Stimulated activated naive CD4-positive, alpha-beta T cell treated with Interleukin-2 at 50 U/mL for 16 hours (primary cell): ENCODE measurements around the gene ISG20L2.
A peak's percentile ranks its signal among the peaks of the same experiment; 100 is the strongest.

Experiments used
- DNase-seq: peaks from one replicate; lab custom pipeline; 2025; lab: John Stamatoyannopoulos, UW

ISG20L2 gene

GRCh38 chr1:156754219-156754618 is 25.7 kb upstream of the ISG20L2 start:
- DNase-seq = no peak

DNA sequence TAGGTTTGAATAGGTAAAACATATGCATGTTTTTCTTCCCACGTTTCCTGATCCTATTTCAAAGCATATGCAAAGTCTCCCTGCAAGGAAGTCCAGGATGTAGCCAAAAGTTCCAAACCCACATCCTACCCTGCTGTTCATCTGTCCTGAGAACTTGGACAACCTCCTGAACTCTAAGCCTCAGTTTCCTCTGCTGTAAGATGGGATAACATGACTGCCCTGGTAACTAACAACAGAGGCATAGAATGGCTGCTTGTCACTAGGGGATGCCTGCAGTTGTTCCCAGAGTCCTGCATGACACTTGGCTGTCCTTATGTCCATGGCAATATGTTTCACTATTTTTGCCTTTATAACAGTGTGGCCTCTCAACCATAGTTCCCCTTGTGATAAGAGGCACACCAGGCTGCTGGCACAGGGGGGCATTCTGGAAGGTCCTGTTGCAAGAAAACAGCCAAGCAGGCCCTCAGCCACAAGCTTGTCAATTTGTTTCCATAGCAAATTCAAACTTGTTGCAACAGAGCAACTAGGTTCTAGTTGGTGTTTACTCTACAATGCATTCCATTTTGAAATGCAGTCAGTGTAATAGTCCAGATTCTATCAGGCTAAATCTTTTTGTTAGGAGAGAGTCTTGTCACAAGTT is 24.4 kb upstream of the ISG20L2 start:
- no peak for DNase-seq

DNA sequence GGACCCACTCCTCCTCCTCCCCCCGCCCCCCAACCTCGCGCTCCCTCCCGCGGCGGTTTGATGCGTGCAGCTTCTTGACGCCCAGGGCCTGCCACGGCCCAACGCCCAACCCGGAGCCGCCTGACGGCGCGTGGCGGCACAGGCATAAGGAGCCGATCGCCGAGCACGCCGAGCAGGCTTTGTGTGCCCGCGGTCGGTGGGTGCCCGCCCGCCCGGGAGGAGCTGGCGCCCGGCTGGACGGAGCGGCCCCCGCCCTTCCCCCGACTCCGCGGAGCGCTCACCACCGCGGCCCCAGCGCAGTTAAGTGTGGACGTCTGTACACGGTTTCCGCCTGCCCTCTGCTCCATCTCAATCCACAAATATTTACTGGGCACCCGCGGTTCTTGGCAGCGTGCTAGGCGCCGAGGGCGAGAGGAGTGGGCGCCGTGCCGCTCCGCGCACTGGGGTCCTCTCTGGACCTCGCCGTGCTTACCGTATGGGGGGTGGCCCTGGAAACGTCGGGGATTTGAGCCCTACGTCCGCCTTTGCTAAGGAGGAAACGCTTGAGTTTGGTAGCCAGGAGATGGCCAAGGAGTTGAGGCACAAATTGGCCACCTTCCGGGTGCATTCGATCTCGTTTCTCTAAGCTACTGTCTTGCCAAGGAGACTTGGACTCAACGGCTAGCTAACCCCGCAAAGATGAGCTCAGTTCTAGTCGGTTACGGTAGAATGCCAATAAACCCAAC is 23.4 kb upstream of the ISG20L2 start:
- DNase-seq = peak; percentile 99

- DNase-seq = no peak
Observed at GRCh38 chr1:156751451-156751756, 22.8 kb upstream of the ISG20L2 start, which contains the start of gene HDGF. Gene HDGF (minus strand): TSS chr1:156751675. CDS start chr1:156751429, 246 bp downstream.

DNA sequence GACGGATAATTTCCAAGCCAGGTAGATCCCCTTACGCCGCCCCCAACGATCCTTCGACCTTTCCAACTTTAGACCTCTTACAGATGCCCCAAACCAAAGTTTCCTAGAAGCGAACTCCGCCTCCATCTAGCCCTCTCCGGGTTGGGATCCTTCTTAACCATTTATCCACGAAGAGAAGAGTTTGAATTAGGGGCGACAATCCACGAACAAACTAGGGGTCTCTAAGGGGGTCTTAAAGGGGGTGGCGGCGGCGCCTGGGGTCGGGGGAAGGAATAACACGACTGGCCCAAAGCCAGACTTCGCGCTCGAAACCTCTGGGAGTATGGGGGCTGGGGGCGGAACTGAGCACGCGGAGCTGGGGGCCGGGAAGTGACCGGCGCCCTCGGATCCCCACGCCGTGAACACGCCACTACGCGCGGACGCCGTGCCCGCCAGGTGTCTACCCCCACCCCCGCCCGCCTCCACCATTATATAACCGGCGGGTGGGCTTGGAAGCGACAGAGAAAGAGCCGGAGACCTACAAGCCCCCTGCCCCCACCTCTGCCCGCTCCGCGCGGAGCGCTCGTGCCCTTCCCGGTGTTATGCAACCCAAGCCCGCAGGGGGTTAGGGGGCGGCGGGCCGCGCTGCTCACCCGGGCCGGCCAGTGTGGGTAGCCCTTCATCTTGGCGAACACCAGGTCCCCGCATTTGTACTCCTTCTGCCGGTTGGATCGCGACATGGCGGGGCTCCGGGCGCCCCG is 22.3 kb upstream of the ISG20L2 start:
- DNase-seq = peak; percentile 33

DNA sequence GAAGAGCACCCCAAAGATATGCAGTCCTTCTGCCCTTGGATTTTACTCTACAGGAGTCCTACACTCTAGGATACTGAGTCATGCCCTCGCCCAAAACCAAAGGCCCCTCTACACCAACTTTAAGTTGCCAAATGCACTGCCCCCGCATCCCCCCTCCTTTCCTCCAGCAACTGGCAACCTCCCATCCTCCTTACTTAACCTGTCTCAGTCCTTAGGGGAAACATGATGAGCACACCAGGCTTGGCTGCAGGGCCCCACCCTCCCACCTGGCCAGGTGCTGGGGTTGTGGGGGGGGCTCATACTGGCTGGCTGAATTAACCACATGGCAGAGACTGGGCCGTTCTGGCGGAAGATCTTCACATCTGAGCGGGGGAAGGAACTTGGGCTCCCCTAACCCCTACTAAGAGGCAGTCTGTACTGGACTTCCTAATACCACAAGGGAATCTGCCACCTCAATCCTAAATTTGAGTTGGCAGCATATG is 21.7 kb upstream of the ISG20L2 start:
- peak; percentile 47 for DNase-seq

GRCh38 chr1:156749419-156750118 is 21.0 kb upstream of the ISG20L2 start:
- DNase-seq = no peak

DNA sequence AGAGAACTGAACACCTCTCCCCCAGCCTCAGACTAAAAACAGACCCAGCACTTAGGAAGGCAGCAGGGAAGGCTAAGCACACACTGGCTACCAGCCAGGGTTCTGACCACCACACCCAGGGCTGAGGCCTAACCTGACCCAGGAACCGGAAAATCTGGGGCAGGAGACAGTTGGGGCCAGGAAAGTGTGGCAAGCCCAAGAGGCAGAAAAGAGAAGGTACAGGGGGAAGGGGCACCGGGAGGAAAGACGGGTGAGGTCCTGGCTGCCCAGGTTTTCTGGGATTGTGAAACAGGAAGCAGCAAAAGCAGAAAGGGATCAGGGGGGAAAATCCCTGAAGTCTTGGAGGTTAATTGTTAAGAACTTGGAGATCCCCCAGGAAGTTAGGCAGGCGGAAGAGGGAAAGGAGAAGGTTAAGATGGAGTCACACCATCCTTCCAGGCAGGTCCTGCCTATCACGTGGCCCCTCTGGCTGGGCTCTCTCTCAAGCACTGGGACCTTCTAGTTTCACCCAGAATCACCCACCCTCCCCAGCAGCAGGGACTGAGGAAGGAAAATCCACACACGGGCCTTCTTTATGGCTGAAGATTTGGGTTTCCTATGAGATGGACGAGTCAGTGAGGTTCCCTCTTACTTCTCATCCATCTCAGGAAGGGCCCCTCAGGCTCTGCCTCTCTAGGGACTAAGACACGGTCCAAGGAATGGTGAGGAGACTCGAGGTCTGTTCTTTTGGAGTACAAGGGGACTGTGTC is 20.3 kb upstream of the ISG20L2 start:
- no peak for DNase-seq

DNA sequence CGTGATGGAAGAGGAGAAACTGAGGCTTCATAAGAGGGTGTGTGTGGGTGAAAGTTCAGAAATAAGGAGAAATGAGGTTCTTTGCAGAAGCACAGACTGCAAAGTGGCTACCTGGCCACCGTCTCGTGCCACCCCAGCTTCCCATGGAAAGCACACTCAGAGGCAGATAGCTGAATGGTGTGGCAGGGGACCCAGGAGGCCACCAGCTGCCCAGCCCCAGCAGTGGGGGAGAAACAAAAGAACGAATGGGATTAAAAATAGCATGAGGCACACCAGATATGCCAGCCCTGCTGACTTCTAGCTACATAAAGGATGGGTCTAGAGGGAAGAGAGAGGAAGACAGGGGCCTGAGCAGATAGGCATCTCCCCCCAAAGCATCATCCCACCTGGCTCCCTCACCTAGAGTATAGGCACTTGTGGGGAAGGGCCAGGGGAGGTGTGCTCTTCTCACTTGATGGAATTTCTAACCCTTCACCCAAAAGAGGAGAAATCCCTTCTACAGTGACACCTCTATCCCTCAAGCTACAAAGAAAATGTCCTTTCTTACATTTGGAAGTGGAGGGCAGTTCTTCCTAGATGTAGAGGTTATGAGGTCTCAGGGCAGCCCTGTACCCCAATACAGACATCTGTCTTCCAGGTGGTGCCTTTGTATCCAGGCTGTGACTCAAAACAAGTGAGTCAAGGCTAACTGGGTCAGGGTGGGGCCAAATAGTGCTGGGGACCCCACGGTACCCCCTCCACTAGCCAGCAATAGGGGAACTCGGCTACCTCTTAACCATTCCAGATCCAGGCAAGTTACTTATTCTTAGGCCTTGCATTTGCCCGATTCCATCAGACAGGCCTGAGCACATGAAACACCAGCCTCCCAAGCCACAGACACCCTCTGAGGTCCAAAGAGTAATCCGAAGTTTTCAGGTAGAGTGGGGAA is 19.4 kb upstream of the ISG20L2 start:
- no peak for DNase-seq

- peak; percentile 61 for DNase-seq
Observed at GRCh38 chr1:156746728-156747631, 18.4 kb upstream of the ISG20L2 start.

DNA sequence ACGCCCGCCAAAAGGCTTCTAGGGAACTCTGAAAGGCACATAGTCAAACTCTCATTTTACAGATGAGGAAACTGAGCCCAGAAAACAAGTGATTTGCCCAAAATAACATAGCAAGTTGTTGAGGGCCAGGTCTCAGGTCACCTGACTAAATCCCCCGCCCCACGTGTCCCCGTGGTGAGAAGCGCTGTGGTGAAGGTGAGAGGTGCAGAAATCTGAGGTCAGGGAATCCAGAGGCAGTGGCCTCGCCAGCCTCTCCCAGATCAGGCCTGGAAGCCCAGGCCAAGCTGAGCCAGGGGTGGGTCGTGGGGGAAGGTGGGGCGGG is 17.8 kb upstream of the ISG20L2 start:
- no peak for DNase-seq

GRCh38 chr1:156745881-156746280 is 17.3 kb upstream of the ISG20L2 start:
- DNase-seq = no peak

DNA sequence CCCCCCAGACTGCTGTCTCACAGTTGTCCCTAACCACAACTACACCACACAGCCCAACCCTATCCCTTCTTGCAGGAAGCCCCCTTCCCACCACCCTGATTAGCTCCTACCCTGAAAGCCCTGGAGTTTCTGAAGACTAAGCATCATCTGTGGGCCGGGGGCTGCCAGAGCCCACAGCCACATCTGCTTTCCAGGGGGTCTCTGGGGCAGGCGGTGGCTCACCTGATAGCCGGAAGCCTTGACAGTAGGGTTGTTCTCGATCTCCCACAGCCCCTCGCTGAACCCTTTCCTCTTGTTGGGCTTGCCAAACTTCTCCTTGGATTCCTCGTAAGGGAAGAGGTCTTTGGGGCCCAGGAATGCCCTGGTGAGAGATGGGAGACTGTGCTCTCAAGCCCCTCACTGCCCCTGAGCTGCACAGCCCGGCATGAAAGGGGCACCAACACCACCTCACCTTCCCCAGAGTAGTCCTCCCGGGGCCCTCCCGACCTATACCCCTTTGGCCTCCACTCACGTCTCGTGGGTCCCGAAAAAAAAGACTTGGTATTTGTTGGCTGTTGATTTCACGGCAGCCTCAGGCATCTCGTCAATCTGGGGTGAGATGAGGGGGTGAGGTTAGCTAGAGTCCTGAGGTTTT is 16.3 kb upstream of the ISG20L2 start:
- DNase-seq = no peak

GRCh38 chr1:156744344-156744743 is 15.8 kb upstream of the ISG20L2 start:
- DNase-seq = no peak

DNA sequence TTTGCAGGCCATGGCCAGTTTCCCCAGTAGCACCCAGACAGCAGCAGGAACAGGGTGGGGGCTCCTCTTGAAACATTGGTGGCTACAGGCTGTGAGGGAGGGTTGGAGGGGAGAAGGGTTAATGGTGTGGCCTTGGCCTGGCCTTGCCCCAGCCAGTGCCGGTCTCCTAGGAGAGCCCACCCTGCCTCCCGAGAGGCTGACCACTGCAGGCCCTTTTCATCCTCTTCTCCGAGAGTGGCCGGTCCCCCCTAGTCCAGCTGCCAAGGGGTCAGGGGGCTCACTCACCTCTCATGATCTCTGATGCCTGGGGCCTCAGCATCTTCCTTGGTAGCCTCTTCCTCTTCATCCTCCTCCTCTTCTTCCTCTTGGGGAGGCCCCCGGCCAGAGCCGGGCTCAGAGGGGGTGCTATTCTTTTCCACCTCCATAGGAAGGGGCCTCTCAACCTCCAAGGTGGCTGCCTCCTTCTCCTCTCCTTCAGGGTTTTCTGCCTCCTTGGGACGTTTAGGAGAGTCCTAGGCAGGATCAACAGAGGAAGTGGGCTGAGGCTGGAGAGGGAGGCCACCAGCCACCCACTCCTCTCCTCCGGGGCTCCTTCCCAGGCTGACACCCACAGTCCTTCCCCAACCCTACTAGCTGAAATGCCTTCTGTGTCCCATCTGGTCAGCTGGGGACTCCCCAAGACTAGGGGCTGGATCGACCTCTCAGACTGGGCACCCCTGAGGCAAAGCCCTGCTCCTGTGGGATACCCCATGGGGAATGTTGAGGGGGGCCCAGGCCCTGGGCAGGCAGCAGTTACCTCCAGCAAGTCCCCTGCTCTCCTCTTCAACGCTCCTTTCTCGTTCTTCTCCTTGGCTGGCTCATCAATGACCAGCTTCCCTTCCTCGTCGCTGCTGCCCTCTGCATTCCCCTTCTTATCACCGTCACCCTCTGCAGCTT is 15.1 kb upstream of the ISG20L2 start:
- DNase-seq = no peak

DNA sequence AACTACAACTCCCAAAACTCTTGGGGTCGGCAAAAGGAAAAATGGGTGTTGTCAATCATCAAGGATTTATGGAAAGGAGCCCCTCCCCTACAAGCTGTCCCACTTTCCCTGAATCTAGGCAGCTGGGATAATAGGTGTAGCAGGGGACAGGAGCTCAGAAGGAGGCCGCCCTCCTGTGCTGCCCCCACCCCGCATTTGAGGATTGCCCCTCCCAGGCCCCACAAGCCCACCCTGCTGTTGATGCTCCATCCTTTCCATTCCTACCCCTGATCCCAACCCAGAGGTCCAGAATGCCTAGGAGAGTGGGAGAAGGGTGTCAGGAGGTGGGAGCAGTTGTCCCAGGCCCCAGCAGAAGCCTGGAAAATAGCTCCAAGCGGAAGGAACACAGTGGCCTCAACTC is 14.2 kb upstream of the ISG20L2 start:
- no peak for DNase-seq

GRCh38 chr1:156742017-156742416 is 13.5 kb upstream of the ISG20L2 start:
- DNase-seq = no peak

DNA sequence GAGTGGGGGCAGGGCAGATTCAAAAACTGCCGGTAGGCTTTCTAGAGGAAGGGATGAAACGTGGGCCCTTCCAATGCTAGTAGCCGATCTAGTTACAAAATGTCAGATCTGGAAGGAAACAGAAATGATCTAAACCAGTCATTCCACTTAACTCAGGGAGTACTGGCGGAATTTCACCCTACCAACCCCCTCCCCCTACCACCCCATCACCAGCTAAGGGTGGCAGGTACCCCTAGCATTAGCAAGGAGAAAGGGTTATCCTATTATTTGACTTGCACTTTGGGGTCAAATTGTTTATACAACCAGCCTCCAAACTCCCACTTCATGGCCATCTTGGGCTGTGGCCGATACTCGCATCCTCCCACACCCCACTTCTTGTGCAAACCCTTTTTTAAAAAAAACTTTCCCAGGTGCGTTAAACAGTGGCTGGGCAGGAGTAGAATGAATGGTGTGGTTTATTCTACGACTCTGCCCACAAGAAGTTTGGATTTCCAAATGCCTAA is 13.0 kb upstream of the ISG20L2 start:
- peak; percentile 28 for DNase-seq
